Stimulated activated CD8-positive, alpha-beta memory T cell treated with anti-CD3 and anti-CD28 coated beads, Interleukin-7, amount 100 ng/mL, for 4 hours (primary cell): ENCODE measurements around the gene NKIRAS2.

Experiments used
- DNase-seq, 2 donors: peaks; one replicate each; pipeline ENCODE4 v3.0.0-alpha.2; 2020; ENCODE audit warnings: low read depth in 2 of 2

Gene NKIRAS2

DNA sequence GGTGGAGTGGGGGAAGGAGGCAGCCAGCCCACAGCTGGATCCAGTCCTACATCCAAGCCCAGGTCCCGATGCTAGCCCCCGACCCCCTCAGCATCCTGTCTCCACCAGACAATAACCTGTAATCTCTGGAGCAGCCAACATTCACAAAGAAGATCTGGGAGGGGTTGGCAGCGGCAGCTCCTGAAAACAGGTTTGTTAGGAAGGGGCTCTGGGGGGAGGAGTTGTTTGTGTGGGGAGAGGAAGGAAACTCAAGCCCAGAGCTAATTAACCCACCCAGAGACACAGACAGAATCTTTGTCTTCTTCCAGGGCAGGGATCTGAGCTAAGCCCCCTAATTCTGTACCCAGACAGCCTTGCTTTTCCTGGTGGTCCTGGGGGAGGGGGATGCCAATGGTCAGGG, 35.1 kb downstream of the NKIRAS2 start:
- no peak for DNase-seq

DNA sequence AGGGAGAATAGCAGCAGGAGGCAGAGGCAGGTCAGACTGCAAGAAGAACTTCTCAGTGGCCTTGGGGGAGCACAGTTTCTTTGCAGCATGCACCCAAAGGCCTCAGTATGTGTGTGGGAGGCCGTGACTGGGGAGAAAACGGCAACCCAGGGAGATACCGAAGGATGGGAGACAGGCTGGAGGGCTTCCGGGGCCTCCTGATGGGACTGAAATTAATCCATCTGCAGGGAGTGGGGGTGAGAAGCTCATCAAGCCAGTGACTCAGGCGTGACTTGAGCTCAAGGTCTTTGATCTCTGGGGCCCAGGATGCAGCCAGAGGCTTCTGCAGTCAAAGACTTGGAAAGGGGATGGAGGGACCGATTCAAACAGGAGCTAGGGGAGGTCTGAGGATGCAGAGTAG, 35.6 kb downstream of the NKIRAS2 start:
- DNase-seq, result no peak

DNA sequence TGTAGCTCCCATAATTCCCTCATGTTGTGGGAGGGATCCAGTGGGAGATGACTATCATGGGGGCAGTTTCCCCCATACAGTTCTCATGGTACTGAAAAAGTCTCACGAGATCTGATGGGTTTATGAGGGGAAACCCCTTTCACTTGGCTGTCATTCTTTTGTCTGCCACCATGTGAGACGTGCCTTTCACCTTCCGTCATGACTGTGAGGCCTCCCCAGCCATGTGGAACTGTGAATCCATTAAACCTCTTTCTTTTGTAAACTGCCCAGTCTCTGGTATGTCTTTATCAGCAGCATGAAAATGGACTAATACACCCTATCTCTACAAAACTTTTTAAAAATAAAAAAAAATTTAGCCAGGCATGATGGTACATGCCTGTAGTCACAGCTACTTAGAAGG, 36.7 kb downstream of the NKIRAS2 start:
- no peak for DNase-seq

DNA sequence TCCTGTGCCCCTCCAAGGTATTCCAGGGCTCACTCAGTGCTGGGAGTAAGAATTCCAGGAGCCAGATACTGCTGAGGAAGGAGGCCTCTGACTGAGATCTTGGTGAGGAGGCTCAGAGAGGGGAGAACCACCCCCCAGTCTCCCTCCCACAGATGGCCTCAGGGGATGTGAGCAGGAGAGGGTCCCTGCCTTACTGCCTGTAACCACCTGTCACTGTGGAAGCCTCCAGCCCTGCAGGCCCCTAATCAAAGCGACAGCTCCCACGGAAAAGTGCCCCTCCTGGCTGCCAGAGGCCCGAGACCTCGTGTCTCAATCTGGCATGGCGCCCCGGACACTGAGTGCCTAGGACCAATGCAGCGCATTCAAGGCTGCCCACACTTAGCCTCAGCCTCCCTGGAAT, 38.2 kb downstream of the NKIRAS2 start:
- DNase-seq, result no peak

DNA sequence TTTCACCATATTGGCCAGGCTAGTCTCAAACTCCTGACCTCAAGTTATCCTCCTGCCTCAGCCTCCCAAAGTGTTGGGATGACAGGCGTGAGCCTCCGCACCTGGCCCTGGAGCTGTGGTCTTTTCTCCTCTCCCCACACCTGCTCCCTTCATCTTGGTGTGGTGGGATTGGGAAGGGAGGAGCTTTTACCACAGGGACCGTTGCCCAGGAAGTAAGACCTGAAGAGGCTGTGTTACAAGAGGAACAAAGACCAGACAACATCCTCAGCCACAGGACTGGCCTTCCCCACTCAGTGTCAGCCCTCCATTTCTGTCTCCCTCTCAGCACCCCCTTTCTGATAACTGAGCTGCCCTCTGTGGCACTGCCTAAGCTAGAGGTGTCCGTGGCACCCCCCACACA, 39.9 kb downstream of the NKIRAS2 start:
- no peak for DNase-seq

GRCh38 chr17:42060231-42060630, 40.3 kb downstream of the NKIRAS2 start:
- no peak for DNase-seq

- DNase-seq, result no peak
Measured at GRCh38 chr17:42061646-42062487, 42.0 kb downstream of the NKIRAS2 start.

GRCh38 chr17:42062681-42063080, 42.8 kb downstream of the NKIRAS2 start:
- no peak for DNase-seq

GRCh38 chr17:42065201-42065600, 45.3 kb downstream of the NKIRAS2 start:
- DNase-seq, result no peak

DNA sequence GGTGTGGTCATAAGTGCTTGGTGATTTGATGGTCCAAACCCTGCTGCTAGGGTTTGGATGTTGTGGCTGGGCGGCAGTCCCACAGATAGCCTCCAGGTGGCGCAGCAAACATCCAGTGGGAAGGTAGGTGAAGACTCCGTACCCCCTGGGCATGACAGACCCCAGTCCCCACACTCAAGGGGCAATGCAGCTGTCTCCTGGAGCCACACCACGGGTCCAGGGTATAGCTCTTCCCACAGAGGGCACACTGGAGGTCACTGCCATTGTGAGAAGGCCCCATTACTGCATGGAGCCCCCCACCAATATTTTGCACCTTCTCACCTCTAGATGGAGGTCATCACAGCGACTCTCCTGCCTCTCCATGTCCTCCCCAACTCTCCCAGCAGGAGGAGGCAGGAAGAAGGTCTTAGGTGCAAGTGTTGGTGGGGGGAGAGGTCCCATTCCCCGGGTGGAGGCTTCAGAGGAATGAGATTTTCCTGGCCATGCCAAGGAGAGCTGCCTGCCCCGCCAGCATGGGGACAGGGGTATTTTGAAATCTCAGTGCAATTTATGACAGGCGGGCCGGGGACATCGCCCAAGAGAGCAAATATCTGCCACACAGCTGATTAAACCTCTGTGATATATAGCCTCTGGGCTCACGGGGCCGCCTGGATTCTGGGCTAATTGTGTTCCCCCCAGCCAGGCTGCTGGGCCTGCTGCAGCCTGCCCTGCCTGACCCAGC, 47.6 kb downstream of the NKIRAS2 start:
- peak; percentile 32 to 34 for DNase-seq

- no peak for DNase-seq
Measured at GRCh38 chr17:42068979-42069378, 49.1 kb downstream of the NKIRAS2 start.

DNA sequence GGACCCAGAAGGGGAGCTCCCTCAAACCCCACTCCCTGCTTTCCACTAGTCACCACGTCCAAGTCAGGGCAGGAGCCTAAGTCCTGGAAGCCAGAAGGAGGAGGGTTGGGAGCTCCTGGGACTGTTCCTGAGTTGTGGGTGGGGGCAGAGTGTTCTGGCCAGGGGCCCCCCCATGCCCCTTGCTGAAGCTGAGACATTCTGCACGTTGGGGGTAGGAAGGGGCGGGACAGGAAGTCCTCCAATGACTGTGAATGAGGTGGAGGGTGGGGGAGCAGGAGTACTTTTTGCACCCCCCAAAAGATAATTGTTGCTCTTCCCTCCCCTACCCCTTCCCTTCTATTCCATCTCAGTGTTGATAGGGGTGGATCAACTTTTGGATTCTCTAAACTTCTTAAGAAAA, 51.9 kb downstream of the NKIRAS2 start:
- no peak for DNase-seq

DNA sequence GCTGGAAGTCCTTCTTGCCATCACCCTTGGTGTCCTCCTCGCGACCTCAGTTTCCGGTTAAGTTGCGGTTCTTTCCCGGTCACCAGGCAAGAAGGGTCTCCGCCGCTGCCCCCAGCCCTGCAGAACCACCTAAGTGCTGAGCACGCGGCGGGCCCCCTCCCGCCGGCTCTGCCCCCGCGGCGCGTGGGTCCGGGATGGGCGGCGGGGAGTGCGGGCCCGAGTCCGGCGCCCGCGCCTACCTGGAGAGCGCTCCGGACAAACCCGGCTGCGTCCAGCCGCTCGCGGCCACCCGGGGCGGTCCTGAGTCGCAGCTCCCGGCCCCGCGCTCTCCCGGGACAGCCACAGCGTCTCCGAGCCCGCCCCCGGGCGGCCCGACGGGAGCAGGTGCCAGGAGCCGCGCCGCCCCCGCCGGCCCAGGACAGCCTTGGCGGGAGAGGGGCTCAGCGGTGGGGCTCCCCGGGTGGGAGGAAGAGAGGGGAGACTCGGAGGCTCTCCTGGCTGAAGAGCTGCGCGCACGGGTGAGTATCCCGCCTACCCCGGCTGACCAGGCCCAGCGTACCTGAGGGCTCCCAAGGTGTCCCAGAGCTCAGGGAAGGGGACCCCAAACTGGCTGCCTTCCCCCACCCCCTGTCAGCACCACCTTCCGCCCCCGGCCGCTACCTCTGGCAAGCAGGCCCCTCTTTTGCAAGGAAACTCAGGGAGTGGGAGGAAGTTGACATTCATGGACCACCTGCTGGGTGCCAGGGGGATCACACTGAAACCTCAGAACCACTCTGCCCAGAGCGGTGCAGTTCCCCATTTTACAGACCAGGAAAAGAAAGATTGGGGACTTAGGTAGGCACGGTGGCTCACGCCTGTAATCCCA, 52.7 kb downstream of the NKIRAS2 start:
- no peak for DNase-seq
